Left ventricle myocardium inferior (tissue), 1 donor: ENCODE measurements around the gene SLC36A4. TPM values are rescaled to one million over a fixed set of nuclear protein-coding genes. Genes with fewer than 3 reads are reported as not detected.
A peak's percentile ranks its signal among the peaks of the same experiment; 100 is the strongest.

ENCODE experiments used
- DNase-seq: peaks from one replicate; pipeline ENCODE4 v3.0.0-alpha.2; 2020
- H3K27ac ChIP-seq: fragments of 200-600 bp; replicated peaks from 2 replicates; pipeline ENCODE4 v1.8.0; 2021
- H3K27me3 ChIP-seq: fragments of 200-600 bp; 2 replicates; pipeline ENCODE4 v1.8.0; 2021; ENCODE audit warnings: low read depth
- H3K36me3 ChIP-seq: fragments of 200-600 bp; 2 replicates; pipeline ENCODE4 v1.8.0; 2021
- H3K4me1 ChIP-seq: fragments of 200-600 bp; 2 replicates; pipeline ENCODE4 v1.8.0; 2021
- H3K4me3 ChIP-seq: fragments of 200-600 bp; 2 replicates; pipeline ENCODE4 v1.8.0; 2021; ENCODE audit warnings: mild to moderate bottlenecking, moderate library complexity
- H3K9me3 ChIP-seq: fragments of 200-600 bp; replicated peaks from 2 replicates; pipeline ENCODE4 v1.8.0; 2021
- intact Hi-C: fragments of 100-400 bp; cut with micrococcal nuclease; formaldehyde crosslinking; loops from one replicate; pipeline ENCODE4 v1.11.0; 2022
- total RNA-seq: library from RNA; stranded (reverse); fragmentation: NEBNext Ultra II Directional; extraction: Animal tissue kit (Norgen Biotek cat#: 25700); gene quantifications from one replicate; pipeline ENCODE4 v1.2.1, GENCODE V29; 2021
- TF ChIP-seq, protein P1 (sequence below): fragments of 200-600 bp; IDR thresholded peaks from 2 replicates; pipeline ENCODE4 v1.8.0; 2021; ENCODE audit warnings: antibody characterized with exemption, mild to moderate bottlenecking, borderline replicate concordance
- donor health status: DM: no; HTN: yes; CAD: no; lungs with severe emphysema.

SLC36A4 gene
- total RNA-seq, 1 donor from 2014 or later: 7.1 TPM

DNA sequence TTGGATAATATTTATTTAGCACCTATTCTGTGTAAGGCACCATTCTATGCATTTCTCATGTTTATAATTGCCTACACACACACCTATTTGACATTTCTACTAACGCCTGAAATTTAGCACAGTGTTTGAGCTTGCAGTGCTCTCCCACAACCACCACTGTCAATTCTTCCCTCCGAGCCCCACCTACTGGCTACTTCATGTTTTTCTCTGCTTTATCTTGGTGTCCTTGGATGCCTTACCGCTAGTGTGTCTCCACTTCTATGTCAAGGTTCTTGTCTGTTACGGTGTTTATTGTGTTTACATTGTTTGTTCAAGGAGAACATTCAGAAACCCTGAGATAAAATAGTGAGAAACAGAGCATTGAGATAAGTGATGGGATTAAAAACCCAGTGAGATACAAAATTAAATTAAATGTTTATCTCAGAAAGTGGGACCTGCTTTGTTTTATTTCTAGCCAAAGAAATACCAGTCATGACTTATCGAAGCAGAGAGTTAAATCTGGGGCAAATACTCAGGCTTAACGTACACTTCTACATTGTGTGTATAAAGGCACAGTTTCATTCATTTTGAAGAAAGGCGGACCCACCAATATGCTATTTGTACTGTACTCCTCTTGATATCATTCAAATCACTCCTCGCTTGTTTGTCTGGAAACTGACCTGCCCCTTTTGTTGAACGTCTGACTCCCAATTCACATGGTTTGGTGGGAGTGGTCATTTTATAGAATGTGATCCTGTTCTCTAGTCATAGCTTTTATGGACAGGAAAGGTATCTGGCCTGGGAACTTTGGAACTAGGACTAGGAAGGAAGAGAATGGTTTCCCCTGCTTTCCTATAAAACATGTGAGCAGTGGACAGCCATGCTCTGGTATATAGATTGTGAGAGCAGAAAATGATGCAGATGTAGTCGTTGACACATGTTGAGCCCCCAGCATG, 39.2 kb upstream of the SLC36A4 start:
- intact Hi-C loops: loop anchor here (10.0 kb wide), 1 partner anchor 308 kb away; the partner anchor contains the start of gene SMCO4
- H3K9me3 ChIP-seq: no peaks in the 10 kb centered on the region
- no peak overlapping the region for H3K27ac ChIP-seq
- no peaks in the 10 kb centered on the region for H3K27me3 ChIP-seq
- no peak overlapping the region for H3K4me3 ChIP-seq
- no peaks in the 10 kb centered on the region for H3K36me3 ChIP-seq
- DNase-seq: no peak
- TF ChIP-seq, protein P1, sequence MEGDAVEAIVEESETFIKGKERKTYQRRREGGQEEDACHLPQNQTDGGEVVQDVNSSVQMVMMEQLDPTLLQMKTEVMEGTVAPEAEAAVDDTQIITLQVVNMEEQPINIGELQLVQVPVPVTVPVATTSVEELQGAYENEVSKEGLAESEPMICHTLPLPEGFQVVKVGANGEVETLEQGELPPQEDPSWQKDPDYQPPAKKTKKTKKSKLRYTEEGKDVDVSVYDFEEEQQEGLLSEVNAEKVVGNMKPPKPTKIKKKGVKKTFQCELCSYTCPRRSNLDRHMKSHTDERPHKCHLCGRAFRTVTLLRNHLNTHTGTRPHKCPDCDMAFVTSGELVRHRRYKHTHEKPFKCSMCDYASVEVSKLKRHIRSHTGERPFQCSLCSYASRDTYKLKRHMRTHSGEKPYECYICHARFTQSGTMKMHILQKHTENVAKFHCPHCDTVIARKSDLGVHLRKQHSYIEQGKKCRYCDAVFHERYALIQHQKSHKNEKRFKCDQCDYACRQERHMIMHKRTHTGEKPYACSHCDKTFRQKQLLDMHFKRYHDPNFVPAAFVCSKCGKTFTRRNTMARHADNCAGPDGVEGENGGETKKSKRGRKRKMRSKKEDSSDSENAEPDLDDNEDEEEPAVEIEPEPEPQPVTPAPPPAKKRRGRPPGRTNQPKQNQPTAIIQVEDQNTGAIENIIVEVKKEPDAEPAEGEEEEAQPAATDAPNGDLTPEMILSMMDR: peak; percentile 58
- peaks cover 7% of the 10 kb centered on the region for H3K4me1 ChIP-seq

DNA sequence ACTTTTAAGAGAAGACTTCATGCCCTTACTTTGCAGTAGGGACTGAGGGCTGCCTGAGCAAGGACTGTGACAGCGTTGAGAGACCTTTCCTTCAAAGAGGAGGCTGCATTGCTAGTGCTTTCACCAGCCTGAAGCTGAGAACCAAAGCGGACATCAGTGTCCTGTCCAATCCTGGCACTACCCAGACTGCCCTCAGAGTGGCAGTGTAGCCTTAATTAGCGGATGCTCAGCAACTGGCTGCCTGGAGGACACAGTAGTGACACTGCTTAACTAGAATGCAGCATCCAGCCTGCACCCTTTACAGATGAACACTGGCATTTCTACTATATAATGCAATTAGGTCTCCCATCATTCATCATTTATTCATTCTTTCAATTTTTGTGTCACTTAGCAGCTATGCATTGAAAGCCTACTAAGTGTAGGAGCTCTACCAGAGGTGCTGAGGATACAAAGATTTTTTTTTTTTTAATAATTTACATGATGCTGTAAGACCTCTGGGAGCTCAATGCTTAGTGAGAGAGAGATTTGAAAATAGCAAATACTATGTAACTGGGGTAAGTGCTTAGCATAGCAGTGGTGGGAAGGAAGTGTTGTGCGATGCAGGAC, 36.9 kb upstream of the SLC36A4 start:
- Histone ChIP-seq H3K36me3 (no peaks in the 10 kb centered on the region), H3K27ac (no peak overlapping the region), H3K4me3 (no peak overlapping the region), H3K9me3 (no peaks in the 10 kb centered on the region), H3K4me1 (peaks cover 7% of the 10 kb centered on the region), H3K27me3 (no peaks in the 10 kb centered on the region)
- DNase-seq: peak; percentile 64
- intact Hi-C loops: loop anchor here (5.0 to 10.0 kb wide), 2 partner anchors 310 to 418 kb away; partner anchors contain the start of gene SMCO4
- TF ChIP-seq, protein P1: peak; percentile 96

DNA sequence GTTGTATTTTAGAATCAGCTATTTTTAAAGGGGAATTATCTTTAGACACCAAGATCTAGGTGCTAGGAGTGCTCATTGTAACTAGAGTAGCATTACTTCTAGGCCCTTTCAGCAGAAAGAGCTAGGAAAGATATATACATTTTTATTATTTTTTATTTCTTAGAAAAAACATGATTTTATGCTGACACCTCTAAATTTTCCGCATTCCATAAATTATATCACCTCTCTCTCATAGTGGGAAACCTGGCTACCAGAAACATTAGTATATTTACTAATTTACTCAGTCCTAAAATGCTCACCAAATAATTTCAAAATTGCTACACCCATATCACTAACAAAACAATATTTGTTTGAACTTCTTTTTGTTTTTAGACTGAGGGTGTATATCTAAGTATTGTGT, 32.1 kb upstream of the SLC36A4 start:
- no peak for DNase-seq
- H3K4me3 ChIP-seq: no peak overlapping the region
- intact Hi-C loops: loop anchor here (5.0 to 10.0 kb wide), 2 partner anchors 315 to 422 kb away; partner anchors contain the start of gene SMCO4
- no peak overlapping the region for H3K27ac ChIP-seq
- no peaks in the 10 kb centered on the region for H3K36me3 ChIP-seq
- H3K27me3 ChIP-seq: no peaks in the 10 kb centered on the region
- TF ChIP-seq, protein P1: no peak
- H3K9me3 ChIP-seq: no peaks in the 10 kb centered on the region
- no peaks in the 10 kb centered on the region for H3K4me1 ChIP-seq

DNA sequence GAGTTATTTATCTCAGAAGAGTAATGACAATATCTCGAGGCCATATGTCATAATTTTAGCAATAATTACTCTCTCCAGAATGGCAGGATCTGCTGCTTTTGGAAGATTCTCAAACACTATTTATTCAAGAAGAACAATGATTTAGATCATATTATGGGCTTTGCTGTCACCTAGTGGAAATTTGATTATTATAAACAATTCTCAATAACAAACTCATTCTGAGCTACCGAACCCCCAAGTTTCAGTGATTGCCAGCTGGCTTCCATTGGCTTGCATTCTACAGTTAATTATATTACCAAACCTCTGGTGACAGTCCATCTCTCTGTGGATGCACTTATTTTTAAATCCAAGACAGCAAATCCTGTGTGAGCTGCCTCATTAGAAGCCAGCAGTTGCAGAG, 27.9 kb upstream of the SLC36A4 start:
- Histone ChIP-seq H3K36me3 (no peaks in the 10 kb centered on the region), H3K27ac (no peak overlapping the region)

DNA sequence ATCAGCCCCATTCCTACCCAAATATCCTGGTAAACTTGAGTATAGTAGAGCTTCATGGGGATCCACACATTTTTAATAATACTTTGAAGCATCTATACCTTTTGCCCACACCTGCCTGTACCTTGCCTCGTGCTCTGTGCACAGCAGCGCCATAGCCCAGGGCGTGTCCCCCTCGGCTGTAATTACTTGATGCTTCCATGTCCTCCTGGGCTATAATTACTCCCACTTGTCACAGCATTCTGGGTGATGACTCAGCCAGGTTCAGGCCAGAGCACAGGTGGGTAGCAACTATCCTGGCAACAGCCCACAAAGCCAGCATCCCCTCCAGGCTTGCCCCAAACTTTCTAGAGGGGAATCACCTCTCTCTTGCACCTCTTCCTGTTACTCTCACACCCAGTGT, 23.7 kb upstream of the SLC36A4 start:
- intact Hi-C loops: no loop called here
- TF ChIP-seq, protein P1: no peak
- no peaks in the 10 kb centered on the region for H3K36me3 ChIP-seq
- H3K27ac ChIP-seq: no peak overlapping the region
- no peak overlapping the region for H3K4me3 ChIP-seq
- no peaks in the 10 kb centered on the region for H3K9me3 ChIP-seq
- no peak for DNase-seq
- H3K27me3 ChIP-seq: no peaks in the 10 kb centered on the region
- H3K4me1 ChIP-seq: no peaks in the 10 kb centered on the region

More for the DNA sequence above, 27.9 kb upstream of the SLC36A4 start:
- DNase-seq: no peak
- intact Hi-C loops: no loop called here
- TF ChIP-seq, protein P1: peak; percentile 52
- Histone ChIP-seq H3K9me3 (no peaks in the 10 kb centered on the region), H3K4me3 (no peak overlapping the region), H3K4me1 (no peaks in the 10 kb centered on the region), H3K27me3 (no peaks in the 10 kb centered on the region)
